ENCODE measurements around the gene CPT1B. TPM values are rescaled to one million over a fixed set of nuclear protein-coding genes. Genes with fewer than 3 reads are reported as not detected.

The CPT1B gene
- total RNA-seq, 1 donor from 2014 or later: 94.5 TPM

GRCh38 chr22:50576070-50576469 is 2.2 kb downstream of the CPT1B start:
- peak; percentile 59 for TF ChIP-seq CTCF (conservative IDR thresholded peaks at IDR 0.05)
- Mint-ChIP-seq H3K27ac (no peak overlapping the region), H3K36me3 (peaks cover 3% of the 10 kb centered on the region), H3K4me3 (no peak overlapping the region), H3K27me3 (no peaks in the 10 kb centered on the region), H3K9me3 (no peaks in the 10 kb centered on the region), H3K4me1 (ENCODE audit: unreplicated experiment) (no peaks in the 10 kb centered on the region)
- DNase-seq (ENCODE audit: extremely low spot score, unreplicated experiment): no peak

GRCh38 chr22:50575426-50575941 is 2.7 kb downstream of the CPT1B start:
- TF ChIP-seq CTCF (conservative IDR thresholded peaks at IDR 0.05): no peak
- Mint-ChIP-seq H3K27ac (no peak overlapping the region), H3K4me3 (no peak overlapping the region), H3K36me3 (peaks cover 3% of the 10 kb centered on the region), H3K4me1 (ENCODE audit: unreplicated experiment) (no peaks in the 10 kb centered on the region), H3K27me3 (no peaks in the 10 kb centered on the region), H3K9me3 (no peaks in the 10 kb centered on the region)
- no peak for DNase-seq (ENCODE audit: extremely low spot score, unreplicated experiment)

GRCh38 chr22:50574383-50574755 is 3.9 kb downstream of the CPT1B start:
- peaks cover 2% of the 10 kb centered on the region for H3K36me3 Mint-ChIP-seq
- H3K27ac Mint-ChIP-seq: no peak overlapping the region
- H3K4me1 Mint-ChIP-seq (ENCODE audit: unreplicated experiment): no peaks in the 10 kb centered on the region
- H3K4me3 Mint-ChIP-seq: no peak overlapping the region
- DNase-seq (ENCODE audit: extremely low spot score, unreplicated experiment): no peak
- no peaks in the 10 kb centered on the region for H3K9me3 Mint-ChIP-seq
- TF ChIP-seq CTCF (conservative IDR thresholded peaks at IDR 0.05): no peak
- H3K27me3 Mint-ChIP-seq: no peaks in the 10 kb centered on the region

- Mint-ChIP-seq H3K4me3 (no peak overlapping the region), H3K27me3 (no peaks in the 10 kb centered on the region), H3K4me1 (ENCODE audit: unreplicated experiment) (no peaks in the 10 kb centered on the region), H3K36me3 (peaks cover 3% of the 10 kb centered on the region), H3K27ac (no peak overlapping the region), H3K9me3 (no peaks in the 10 kb centered on the region)
- DNase-seq (ENCODE audit: extremely low spot score, unreplicated experiment): no peak
- no peak for TF ChIP-seq CTCF (conservative IDR thresholded peaks at IDR 0.05)
Observed at GRCh38 chr22:50573491-50574382, 4.5 kb downstream of the CPT1B start.

GRCh38 chr22:50572965-50573364 is 5.3 kb downstream of the CPT1B start:
- H3K27ac Mint-ChIP-seq: no peak overlapping the region
- peaks cover 3% of the 10 kb centered on the region for H3K36me3 Mint-ChIP-seq
- no peaks in the 10 kb centered on the region for H3K4me1 Mint-ChIP-seq (ENCODE audit: unreplicated experiment)
- H3K4me3 Mint-ChIP-seq: no peak overlapping the region
- no peaks in the 10 kb centered on the region for H3K27me3 Mint-ChIP-seq
- no peaks in the 10 kb centered on the region for H3K9me3 Mint-ChIP-seq
- no peak for DNase-seq (ENCODE audit: extremely low spot score, unreplicated experiment)
- TF ChIP-seq CTCF (conservative IDR thresholded peaks at IDR 0.05): no peak
